K562 (cell line): ENCODE measurements around the gene TMEM86B. TPM values are rescaled to one million over a fixed set of nuclear protein-coding genes. Genes with fewer than 3 reads are reported as not detected.

Experiments
- ARID4B ChIP-seq: sonication (generic); formaldehyde crosslinking; IDR thresholded peaks from 2 replicates; pipeline ENCODE4 v1.8.0; 2022; ENCODE audit warnings: mild to moderate bottlenecking, missing genetic modification reagents
- CBX8 ChIP-seq: fragments of 200-600 bp; sonication (generic); IDR thresholded peaks from 2 replicates; pipeline ENCODE4 v1.6.1; 2012; ENCODE audit warnings: borderline replicate concordance, mixed run types, low read depth, mild to moderate bottlenecking, moderate library complexity, mixed read lengths, low read length, control low read depth, inconsistent platforms; ENCODE audit not compliant: poor library complexity, severe bottlenecking; ENCODE audit errors: extremely low read depth
- CHAMP1 ChIP-seq: fragments of 450-650 bp; IDR thresholded peaks from 2 replicates; pipeline ENCODE4 v1.6.1; 2016; ENCODE audit warnings: mild to moderate bottlenecking
- ERF ChIP-seq: fragments of 450-650 bp; formaldehyde crosslinking; IDR thresholded peaks from 2 replicates; pipeline ENCODE4 v1.4.0; 2020; ENCODE audit warnings: mild to moderate bottlenecking, mixed read lengths
- HDGF ChIP-seq: fragments of 450-650 bp; IDR thresholded peaks from 2 replicates; pipeline ENCODE4 v1.6.1; 2016
- ILF3 ChIP-seq: fragments of 450-650 bp; IDR thresholded peaks from 2 replicates; pipeline ENCODE4 v1.6.1; 2018; ENCODE audit warnings: antibody characterized with exemption, mild to moderate bottlenecking, moderate library complexity, borderline replicate concordance
- L3MBTL2 ChIP-seq: fragments of 450-650 bp; IDR thresholded peaks from 2 replicates; pipeline ENCODE4 v1.6.1; 2016; ENCODE audit warnings: mild to moderate bottlenecking, moderate library complexity
- MIER1 ChIP-seq: fragments of 450-650 bp; IDR thresholded peaks from 2 replicates; pipeline ENCODE4 v1.6.1; 2016; ENCODE audit warnings: antibody characterized with exemption, mild to moderate bottlenecking, low read depth
- MXI1 ChIP-seq: IDR thresholded peaks from 2 replicates; pipeline ENCODE4 v1.6.1; 2011; ENCODE audit warnings: low read depth, mild to moderate bottlenecking, improper control_type of control experiment, low read length
- NFYB ChIP-seq: IDR thresholded peaks from 2 replicates; pipeline ENCODE4 v1.6.1; 2011; ENCODE audit warnings: mild to moderate bottlenecking, moderate library complexity; ENCODE audit not compliant: insufficient read length; ENCODE audit errors: extremely low read depth
- NR0B1 ChIP-seq: fragments of 450-650 bp; IDR thresholded peaks from one replicate; pipeline ENCODE4 v1.6.1; 2018; ENCODE audit warnings: mild to moderate bottlenecking, moderate library complexity; ENCODE audit not compliant: partially characterized antibody
- PURB ChIP-seq: sonication (generic); formaldehyde crosslinking; IDR thresholded peaks from 2 replicates; pipeline ENCODE4 v1.9.0; 2021; ENCODE audit warnings: low read depth, mild to moderate bottlenecking, missing genetic modification reagents
- RHOXF2B ChIP-seq: fragments of 250-450 bp; sonication (Bioruptor Pico); conservative IDR thresholded peaks from 2 replicates; pipeline ENCODE4 v1.5.1; 2021
- SP1 ChIP-seq: sonication (generic); formaldehyde crosslinking; IDR thresholded peaks from 2 replicates; pipeline ENCODE4 v1.8.1; 2022; ENCODE audit warnings: mild to moderate bottlenecking, missing genetic modification reagents
- XRCC5 ChIP-seq: fragments of 200-400 bp; formaldehyde crosslinking; IDR thresholded peaks from 2 replicates; pipeline ENCODE4 v1.6.1; 2017; ENCODE audit warnings: low read depth, mild to moderate bottlenecking, low read length
- ZBTB9 ChIP-seq: fragments of 450-650 bp; formaldehyde crosslinking; IDR thresholded peaks from 2 replicates; pipeline ENCODE4 v1.4.0; 2020; ENCODE audit warnings: mild to moderate bottlenecking, moderate library complexity
- ZNF232 ChIP-seq: sonication (generic); formaldehyde crosslinking; IDR thresholded peaks from 2 replicates; pipeline ENCODE4 v1.8.0; 2022; ENCODE audit warnings: mild to moderate bottlenecking, missing genetic modification reagents
- ZNF561 ChIP-seq: fragments of 450-650 bp; formaldehyde crosslinking; conservative IDR thresholded peaks from 2 replicates; pipeline ENCODE4 v1.4.0; 2020; ENCODE audit warnings: mild to moderate bottlenecking, moderate library complexity
- polyA plus RNA-seq, 8 experiments: library from polyadenylated mRNA; depleted of rRNA in 4 of 8; stranded (reverse) in 5 of 8; unstranded in 3 of 8; fragments of >200 nt; fragmentation: Nextera tagmentation in 2 of 8; fragmentation: Illumina TruSeq in 1 of 8; extraction: Ambion mirVana in 2 of 8; extraction: Trizol in 1 of 8; gene quantifications; 2 replicates each; pipeline versions ENCODE4 v1.2.1 to v1.2.3, GENCODE V29; 2011 to 2014; ENCODE audit warnings: inconsistent platforms in 1 of 8, missing spikeins in 1 of 8
- total RNA-seq, 7 experiments: library from RNA; depleted of rRNA in 6 of 7; stranded (reverse); fragments of >200 nt in 6 of 7; fragmentation: Illumina TruSeq in 2 of 7; extraction: Trizol in 2 of 7; gene quantifications; 2 replicates each; pipeline versions ENCODE4 v1.2.1 to v1.2.3, GENCODE V29; 2011 to 2021; ENCODE audit warnings: low replicate concordance in 1 of 7

The TMEM86B gene
- total and polyA plus RNA-seq, 9 of the 15 experiments (the other 6 are each of a cell fraction or from before 2014, with no cell fraction given): 0.28 to 7.9 (median 2.1) TPM

GRCh38 chr19:55206664-55207500 lies 21.7 kb downstream of the TMEM86B start (continued):
- TF ChIP-seq ZBTB9 (CRISPR knock-in tag) (peak; percentile 11; the same call in 1 of the 2 replicates), MIER1 (no peak), CHAMP1 (no peak), PURB (CRISPR knock-in tag) (no peak), L3MBTL2 (peak; percentile 82), ZNF561 (CRISPR knock-in tag) (no peak), NR0B1 (no peak), CBX8 (no peak), XRCC5 (0 out of 2 replicates have a peak, but pooled peaks have one; percentile 36), ARID4B (CRISPR knock-in tag) (peak; percentile 87), NFYB (no peak), ILF3 (no peak), SP1 (CRISPR knock-in tag) (peak; percentile 80), HDGF (no peak), MXI1 (peak; percentile 40; the same call in 1 of the 2 replicates), ZNF232 (CRISPR knock-in tag) (no peak), RHOXF2B (CRISPR knock-in tag) (no peak), ERF (CRISPR knock-in tag) (no peak)
